Mammary epithelial cell (primary cell): Measurements from ENCODE around the gene ANKRD55.

Experiments used
- CTCF ChIP-seq, 2 donors: IDR thresholded peaks in 1 of 2; conservative IDR thresholded peaks in 1 of 2; 2 replicates each; pipeline ENCODE4 v1.5.1; 2011 to 2012; ENCODE audit warnings: inconsistent platforms in 2 of 2, low read length in 2 of 2, mild to moderate bottlenecking in 2 of 2, control low read depth in 1 of 2, low read depth in 1 of 2; ENCODE audit not compliant: insufficient read depth in 1 of 2; ENCODE audit errors: extremely low read depth in 1 of 2
- EZH2 ChIP-seq: IDR thresholded peaks from 2 replicates; pipeline ENCODE4 v1.6.1; 2012; ENCODE audit warnings: low read length, inconsistent platforms, borderline replicate concordance

GRCh38 chr5:56111404-56111781 lies 121.7 kb downstream of the ANKRD55 start:
- TF ChIP-seq EZH2 (no peak), CTCF (conservative IDR thresholded peaks at IDR 0.05 in 1 of 2, IDR thresholded peaks at IDR 0.05 in 1 of 2; ENCODE audit: extremely low read depth in 1 of 2, insufficient read depth in 1 of 2, low read depth in 1 of 2, low read length in 2 of 2) (no peak)
